ENCODE data around the gene SUGT1. TPM values are rescaled to one million over a fixed set of nuclear protein-coding genes. Genes with fewer than 3 reads are reported as not detected.

The SUGT1 gene
- total and polyA plus RNA-seq, 2 donors (not counting 1 experiment from before 2014, with no cell fraction given): 9.5 to 38.4 TPM

DNA sequence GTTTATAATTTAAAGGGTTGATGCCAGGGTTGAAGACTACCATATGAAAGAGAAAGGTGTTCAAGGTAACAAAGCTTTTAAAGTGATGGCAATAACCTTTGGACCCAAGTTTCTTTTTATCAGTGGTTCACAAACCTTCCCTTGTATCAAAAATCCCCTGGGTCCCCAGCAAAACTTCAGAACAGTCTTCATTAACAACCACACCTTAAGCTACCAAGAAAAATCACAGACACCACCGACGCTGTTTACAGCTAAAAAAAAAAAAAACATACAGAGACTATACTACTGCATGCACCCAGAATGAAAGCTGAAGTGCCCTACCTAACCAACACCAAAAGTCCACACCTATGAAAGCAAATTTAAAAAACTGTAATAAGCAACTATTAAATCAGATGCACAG is 73.6 kb downstream of the SUGT1 start:
- no peak overlapping the region for H3K27ac Mint-ChIP-seq
- no peak overlapping the region for H2AFZ ChIP-seq (ENCODE audit: insufficient read depth, low read depth, low read length, poor library complexity, severe bottlenecking)
- H3K27ac ChIP-seq (ENCODE audit: low read length in 2 of 2): no peak overlapping the region
- DNase-seq (no peak), ATAC-seq (ENCODE audit: low read depth) (no peak)
- H3K4me3 Mint-ChIP-seq: no peak overlapping the region
- H3K4me1 ChIP-seq (ENCODE audit: control insufficient read depth in 2 of 2, insufficient read depth in 2 of 2, low read length in 2 of 2): no peaks in the 10 kb centered on the region
- TF ChIP-seq, protein P1, sequence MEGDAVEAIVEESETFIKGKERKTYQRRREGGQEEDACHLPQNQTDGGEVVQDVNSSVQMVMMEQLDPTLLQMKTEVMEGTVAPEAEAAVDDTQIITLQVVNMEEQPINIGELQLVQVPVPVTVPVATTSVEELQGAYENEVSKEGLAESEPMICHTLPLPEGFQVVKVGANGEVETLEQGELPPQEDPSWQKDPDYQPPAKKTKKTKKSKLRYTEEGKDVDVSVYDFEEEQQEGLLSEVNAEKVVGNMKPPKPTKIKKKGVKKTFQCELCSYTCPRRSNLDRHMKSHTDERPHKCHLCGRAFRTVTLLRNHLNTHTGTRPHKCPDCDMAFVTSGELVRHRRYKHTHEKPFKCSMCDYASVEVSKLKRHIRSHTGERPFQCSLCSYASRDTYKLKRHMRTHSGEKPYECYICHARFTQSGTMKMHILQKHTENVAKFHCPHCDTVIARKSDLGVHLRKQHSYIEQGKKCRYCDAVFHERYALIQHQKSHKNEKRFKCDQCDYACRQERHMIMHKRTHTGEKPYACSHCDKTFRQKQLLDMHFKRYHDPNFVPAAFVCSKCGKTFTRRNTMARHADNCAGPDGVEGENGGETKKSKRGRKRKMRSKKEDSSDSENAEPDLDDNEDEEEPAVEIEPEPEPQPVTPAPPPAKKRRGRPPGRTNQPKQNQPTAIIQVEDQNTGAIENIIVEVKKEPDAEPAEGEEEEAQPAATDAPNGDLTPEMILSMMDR (IDR thresholded peaks at IDR 0.05): no peak
- no peak for TF ChIP-seq EZH2 (IDR thresholded peaks at IDR 0.05; ENCODE audit: borderline replicate concordance, insufficient read depth, low read depth, low read length, poor library complexity, severe bottlenecking)
- H3K9ac ChIP-seq (ENCODE audit: low read length): no peak overlapping the region
- intact Hi-C loops (cut with micrococcal nuclease): no loop called here
- no peak overlapping the region for H3K4me2 ChIP-seq (replicated peaks; ENCODE audit: low read depth, low read length, poor library complexity, severe bottlenecking)
- no peaks in the 10 kb centered on the region for H3K4me1 Mint-ChIP-seq
- H3K27me3 ChIP-seq (replicated peaks in 1 of 4; ENCODE audit: control extremely low read depth in 1 of 4, control insufficient read depth in 3 of 4, insufficient read depth in 4 of 4, low read length in 3 of 4): peaks cover 0 to 5% (median 1%) of the 10 kb centered on the region in 4 experiments
- H4K20me1 ChIP-seq (ENCODE audit: control insufficient read depth, insufficient read depth, low read length, poor library complexity, severe bottlenecking): no peaks in the 10 kb centered on the region
- WGBS (ENCODE audit: insufficient coverage): 100% methylated on average over 2 of the region's 2 CpGs
- peaks cover 0 to 7% (median 0%) of the 10 kb centered on the region in 3 donors for H3K9me3 ChIP-seq (ENCODE audit: control extremely low read depth in 1 of 3, control insufficient read depth in 2 of 3, insufficient read depth in 1 of 3, low read length in 2 of 3)
- peaks cover 24% of the 10 kb centered on the region for H3K27me3 Mint-ChIP-seq
- ChIA-PET POLR2A (no interaction called here), CTCF (no interaction called here)
- no peaks in the 10 kb centered on the region for H3K79me2 ChIP-seq (ENCODE audit: control insufficient read depth, insufficient read depth, low read length)
- no peaks in the 10 kb centered on the region for H3K36me3 ChIP-seq (replicated peaks in 1 of 2; ENCODE audit: control extremely low read depth in 1 of 2, control insufficient read depth in 1 of 2, extremely low read depth in 1 of 2, insufficient read depth in 2 of 2, low read length in 1 of 2)
- H3K4me3 ChIP-seq (ENCODE audit: control extremely low read depth in 1 of 5, extremely low read depth in 1 of 5, insufficient read depth in 1 of 5, low read depth in 2 of 5, low read length in 4 of 5): no peak overlapping the region
- no peaks in the 10 kb centered on the region for H3K9me3 Mint-ChIP-seq (ENCODE audit: insufficient read depth)

DNA sequence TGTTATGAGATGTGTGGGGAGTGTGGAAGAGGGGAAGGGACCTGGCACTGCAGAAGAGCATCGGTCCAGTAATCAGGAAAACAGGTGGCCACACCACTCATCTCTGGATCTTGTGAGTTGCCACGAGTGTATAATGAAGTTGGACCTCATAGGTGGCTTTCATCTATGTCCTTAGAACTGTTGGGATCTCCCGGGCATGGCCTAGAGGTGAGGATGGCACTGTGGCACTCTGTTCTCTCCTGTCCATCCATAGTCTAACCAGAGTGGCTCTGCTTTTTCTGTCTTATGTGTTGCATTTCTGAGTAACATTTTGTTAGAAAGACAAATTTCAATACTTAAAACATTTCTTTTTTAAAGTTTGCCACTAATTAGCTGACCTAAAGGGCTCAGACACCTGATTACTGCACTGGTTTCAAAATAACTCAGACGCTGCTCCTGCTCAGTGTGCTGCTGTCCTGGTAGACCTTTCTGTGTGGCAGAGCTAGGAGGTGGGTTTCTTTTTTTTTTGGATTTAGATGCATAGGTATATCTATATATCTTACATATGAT is 81.5 kb downstream of the SUGT1 start:
- Histone ChIP-seq H3K27ac (ENCODE audit: low read length in 2 of 2) (no peak overlapping the region), H2AFZ (ENCODE audit: insufficient read depth, low read depth, low read length, poor library complexity, severe bottlenecking) (no peak overlapping the region), H3K4me1 (ENCODE audit: control insufficient read depth in 2 of 2, insufficient read depth in 2 of 2, low read length in 2 of 2) (peaks cover 3 to 6% of the 10 kb centered on the region in 2 donors), H3K4me2 (replicated peaks; ENCODE audit: low read depth, low read length, poor library complexity, severe bottlenecking) (no peak overlapping the region), H3K27me3 (replicated peaks in 1 of 4; ENCODE audit: control extremely low read depth in 1 of 4, control insufficient read depth in 3 of 4, insufficient read depth in 4 of 4, low read length in 3 of 4) (peaks cover 0 to 14% (median 4%) of the 10 kb centered on the region in 4 experiments), H3K36me3 (replicated peaks in 1 of 2; ENCODE audit: control extremely low read depth in 1 of 2, control insufficient read depth in 1 of 2, extremely low read depth in 1 of 2, insufficient read depth in 2 of 2, low read length in 1 of 2) (no peaks in the 10 kb centered on the region), H3K79me2 (ENCODE audit: control insufficient read depth, insufficient read depth, low read length) (no peaks in the 10 kb centered on the region), H3K9me3 (ENCODE audit: control extremely low read depth in 1 of 3, control insufficient read depth in 2 of 3, insufficient read depth in 1 of 3, low read length in 2 of 3) (no peaks in the 10 kb centered on the region), H3K4me3 (ENCODE audit: control extremely low read depth in 1 of 5, extremely low read depth in 1 of 5, insufficient read depth in 1 of 5, low read depth in 2 of 5, low read length in 4 of 5) (no peak overlapping the region), H4K20me1 (ENCODE audit: control insufficient read depth, insufficient read depth, low read length, poor library complexity, severe bottlenecking) (no peaks in the 10 kb centered on the region), H3K9ac (ENCODE audit: low read length) (no peak overlapping the region)
- no peak for DNase-seq
- Mint-ChIP-seq H3K4me3 (no peak overlapping the region), H3K4me1 (peaks cover 4% of the 10 kb centered on the region), H3K27ac (no peak overlapping the region), H3K9me3 (ENCODE audit: insufficient read depth) (no peaks in the 10 kb centered on the region), H3K27me3 (peaks cover 30% of the 10 kb centered on the region)
- CTCF ChIA-PET: interaction anchor here (0.6 kb wide), 1 partner anchor 114 kb away, joined by 3 read pairs; no protein-coding TSS in a partner anchor
- WGBS (ENCODE audit: insufficient coverage): 83% methylated on average over 2 of the region's 4 CpGs
- no peak for ATAC-seq (ENCODE audit: low read depth)
- POLR2A ChIA-PET: no interaction called here
- intact Hi-C loops (cut with micrococcal nuclease): no loop called here
- TF ChIP-seq EZH2 (IDR thresholded peaks at IDR 0.05; ENCODE audit: borderline replicate concordance, insufficient read depth, low read depth, low read length, poor library complexity, severe bottlenecking): no peak
- TF ChIP-seq, protein P1 (IDR thresholded peaks at IDR 0.05): no peak
